Activated naive CD4-positive, alpha-beta T cell treated with anti-CD3 and anti-CD28 coated beads, Interleukin-2, amount 10 ng/mL, durations not matched to agents 7 days and 5 days (primary cell): ENCODE data around the gene PAX5.
"Not testable (repeated sequence)": the region's sequence is repeated elsewhere in the genome, so short reads cannot be mapped to it uniquely, and the experiment has no call there.

Source experiments
- CTCF ChIA-PET: fragments of 350-600 bp; sonication (Branson Sonifier 250); formaldehyde crosslinking; loops from one replicate; lab custom pipeline; 2021; ENCODE audit warnings: antibody characterized with exemption; lab: Charles Lee
- DNase-seq: peaks from one replicate; pipeline ENCODE4 v3.0.0-alpha.2; 2020
- H3K27ac Mint-ChIP-seq: one replicate; pipeline ENCODE4 v1.8.0; 2021; ENCODE audit warnings: mild to moderate bottlenecking, moderate library complexity, mixed read lengths
- H3K27me3 Mint-ChIP-seq: one replicate; pipeline ENCODE4 v1.8.0; 2021; ENCODE audit warnings: mild to moderate bottlenecking, mixed read lengths
- H3K36me3 Mint-ChIP-seq: one replicate; pipeline ENCODE4 v1.8.0; 2021; ENCODE audit warnings: mixed read lengths
- H3K4me1 Mint-ChIP-seq: one replicate; pipeline ENCODE4 v1.8.0; 2021; ENCODE audit warnings: mixed read lengths
- H3K4me3 Mint-ChIP-seq: one replicate; pipeline ENCODE4 v1.8.0; 2021; ENCODE audit warnings: mild to moderate bottlenecking, moderate library complexity, mixed read lengths
- H3K9me3 Mint-ChIP-seq: one replicate; pipeline ENCODE4 v1.8.0; 2021; ENCODE audit warnings: mixed read lengths

Gene PAX5

DNA sequence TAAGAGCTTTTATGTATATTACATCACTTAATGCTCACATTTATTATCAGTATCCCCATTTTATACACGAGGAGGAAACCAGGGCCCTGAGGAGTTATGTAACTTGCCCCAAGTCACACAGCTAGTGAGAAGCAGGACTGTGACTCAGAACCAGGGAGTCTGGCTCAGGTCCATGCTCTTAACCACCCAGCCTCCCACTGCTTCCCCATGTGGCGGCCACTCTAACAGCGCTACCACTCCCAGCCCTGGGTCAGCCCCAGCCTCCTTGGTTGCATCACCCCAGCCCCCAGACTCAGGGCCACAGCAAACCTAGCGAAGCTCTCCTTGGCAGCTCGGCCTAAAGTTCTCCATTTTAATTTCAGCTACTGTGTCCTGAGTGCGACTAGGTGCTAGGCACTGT is 159.1 kb downstream of the PAX5 start:
- H3K27me3 Mint-ChIP-seq: peaks cover 19% of the 10 kb centered on the region
- DNase-seq: no peak
- no peak overlapping the region for H3K4me3 Mint-ChIP-seq
- CTCF ChIA-PET: interaction anchor here (0.9 to 7.7 kb wide), 9 partner anchors 11 to 751 kb away, joined by 3 to 175 read pairs (median 5); no protein-coding TSS in a partner anchor
- no peaks in the 10 kb centered on the region for H3K4me1 Mint-ChIP-seq
- H3K27ac Mint-ChIP-seq: no peak overlapping the region
- no peaks in the 10 kb centered on the region for H3K36me3 Mint-ChIP-seq
- H3K9me3 Mint-ChIP-seq: no peaks in the 10 kb centered on the region

DNA sequence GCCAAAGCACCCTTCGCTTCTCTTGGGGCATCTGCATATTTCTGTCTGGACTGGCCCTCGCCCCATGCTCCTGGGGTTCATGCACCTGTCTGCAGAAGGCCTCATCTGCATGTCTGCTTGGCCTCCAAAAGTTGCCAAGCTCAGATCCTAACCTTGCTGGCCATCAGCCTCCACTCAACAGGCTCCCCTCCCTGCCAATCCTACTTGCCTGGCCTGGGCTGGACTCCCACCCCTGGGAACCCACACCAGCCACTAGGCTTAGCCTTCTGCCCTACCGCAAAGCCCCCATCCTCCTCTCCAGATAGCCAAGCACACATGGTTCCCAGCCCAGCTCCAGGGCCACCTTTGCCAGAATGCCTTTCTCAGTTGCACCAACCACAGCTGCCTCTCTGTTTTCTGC is 159.8 kb downstream of the PAX5 start:
- no peak overlapping the region for H3K27ac Mint-ChIP-seq
- no peaks in the 10 kb centered on the region for H3K36me3 Mint-ChIP-seq
- H3K4me3 Mint-ChIP-seq: no peak overlapping the region
- peaks cover 19% of the 10 kb centered on the region for H3K27me3 Mint-ChIP-seq
- no peaks in the 10 kb centered on the region for H3K4me1 Mint-ChIP-seq
- DNase-seq: no peak
- CTCF ChIA-PET: interaction anchor here (0.8 to 7.7 kb wide), 17 partner anchors 8 to 540 kb away, joined by 3 to 175 read pairs (median 7); no protein-coding TSS in a partner anchor
- no peaks in the 10 kb centered on the region for H3K9me3 Mint-ChIP-seq

- no peaks in the 10 kb centered on the region for H3K36me3 Mint-ChIP-seq
- H3K27me3 Mint-ChIP-seq: peaks cover 28% of the 10 kb centered on the region
- H3K4me3 Mint-ChIP-seq: no peak overlapping the region
- H3K27ac Mint-ChIP-seq: no peak overlapping the region
- H3K9me3 Mint-ChIP-seq: no peaks in the 10 kb centered on the region
- no peaks in the 10 kb centered on the region for H3K4me1 Mint-ChIP-seq
- peak; percentile 82 for DNase-seq
- CTCF ChIA-PET: interaction anchor here (0.6 to 7.7 kb wide), 42 partner anchors 9 to 541 kb away, joined by 3 to 175 read pairs (median 4); no protein-coding TSS in a partner anchor
Measured at GRCh38 chr9:36873247-36873875, 160.7 kb downstream of the PAX5 start.

DNA sequence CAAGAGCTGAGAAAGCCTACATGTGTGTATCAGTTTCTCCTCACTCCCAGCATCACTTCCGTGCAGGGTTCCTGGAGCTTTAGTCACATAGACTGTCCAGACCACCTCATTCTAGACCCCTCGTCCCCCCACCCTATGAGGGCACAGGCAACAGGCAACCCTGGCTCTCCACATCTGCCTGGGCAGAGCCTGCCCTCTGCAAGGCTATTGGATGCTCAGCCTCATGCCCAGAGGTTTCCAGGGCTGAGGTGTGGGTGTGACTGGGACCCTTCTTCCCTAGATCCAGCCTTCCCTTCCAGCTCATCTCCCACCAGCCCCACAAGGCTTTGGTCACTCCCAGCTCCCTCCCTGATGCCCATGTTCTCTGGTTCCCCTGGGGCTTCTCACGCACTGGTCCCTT is 161.4 kb downstream of the PAX5 start:
- DNase-seq: no peak
- H3K27ac Mint-ChIP-seq: no peak overlapping the region
- H3K36me3 Mint-ChIP-seq: no peaks in the 10 kb centered on the region
- H3K9me3 Mint-ChIP-seq: no peaks in the 10 kb centered on the region
- peaks cover 35% of the 10 kb centered on the region for H3K27me3 Mint-ChIP-seq
- H3K4me3 Mint-ChIP-seq: no peak overlapping the region
- CTCF ChIA-PET: interaction anchor here (0.6 to 7.7 kb wide), 39 partner anchors 8 to 542 kb away, joined by 3 to 175 read pairs (median 4); no protein-coding TSS in a partner anchor
- no peaks in the 10 kb centered on the region for H3K4me1 Mint-ChIP-seq

GRCh38 chr9:36871606-36872005 is 162.5 kb downstream of the PAX5 start:
- no peak overlapping the region for H3K4me3 Mint-ChIP-seq
- H3K4me1 Mint-ChIP-seq: no peaks in the 10 kb centered on the region
- peaks cover 43% of the 10 kb centered on the region for H3K27me3 Mint-ChIP-seq
- H3K9me3 Mint-ChIP-seq: no peaks in the 10 kb centered on the region
- DNase-seq: no peak
- H3K36me3 Mint-ChIP-seq: no peaks in the 10 kb centered on the region
- CTCF ChIA-PET: interaction anchor here (0.6 to 7.7 kb wide), 4 partner anchors 30 to 118 kb away, joined by 3 to 175 read pairs (median 22); no protein-coding TSS in a partner anchor
- H3K27ac Mint-ChIP-seq: no peak overlapping the region

- H3K36me3 Mint-ChIP-seq: no peaks in the 10 kb centered on the region
- H3K4me1 Mint-ChIP-seq: no peaks in the 10 kb centered on the region
- peaks cover 43% of the 10 kb centered on the region for H3K27me3 Mint-ChIP-seq
- no peak overlapping the region for H3K27ac Mint-ChIP-seq
- CTCF ChIA-PET: interaction anchor here (0.6 to 7.7 kb wide), 3 partner anchors 91 to 118 kb away, joined by 3 to 175 read pairs (median 40); no protein-coding TSS in a partner anchor
- no peak for DNase-seq
- no peak overlapping the region for H3K4me3 Mint-ChIP-seq
- no peaks in the 10 kb centered on the region for H3K9me3 Mint-ChIP-seq
Measured at GRCh38 chr9:36870960-36871359, 163.1 kb downstream of the PAX5 start.

DNA sequence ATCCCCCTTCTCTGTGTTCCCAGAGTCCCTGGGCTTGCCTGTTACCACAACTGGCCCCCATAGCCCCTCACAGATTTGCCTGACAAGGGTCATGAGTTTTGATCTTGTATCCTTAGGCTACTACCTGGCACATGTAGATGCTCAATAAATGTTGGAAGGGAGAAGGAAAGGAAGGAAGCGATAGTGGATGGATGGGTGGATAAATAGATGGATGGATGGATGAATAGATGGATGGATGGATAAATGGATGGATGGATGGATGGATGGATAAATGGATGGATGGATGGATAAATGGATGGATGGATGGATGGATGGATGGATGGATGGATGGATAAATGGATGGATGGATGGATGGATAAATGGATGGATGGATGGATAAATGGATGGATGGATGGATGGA is 164.5 kb downstream of the PAX5 start:
- DNase-seq, H3K4me3 Mint-ChIP-seq, H3K4me1 Mint-ChIP-seq, H3K36me3 Mint-ChIP-seq, H3K27ac Mint-ChIP-seq, H3K9me3 Mint-ChIP-seq: not testable (repeated sequence)
- CTCF ChIA-PET: interaction anchor here (7.7 kb wide), 1 partner anchor 120 kb away, joined by 175 read pairs; no protein-coding TSS in a partner anchor
- H3K27me3 Mint-ChIP-seq: peaks cover 45% of the 10 kb centered on the region

DNA sequence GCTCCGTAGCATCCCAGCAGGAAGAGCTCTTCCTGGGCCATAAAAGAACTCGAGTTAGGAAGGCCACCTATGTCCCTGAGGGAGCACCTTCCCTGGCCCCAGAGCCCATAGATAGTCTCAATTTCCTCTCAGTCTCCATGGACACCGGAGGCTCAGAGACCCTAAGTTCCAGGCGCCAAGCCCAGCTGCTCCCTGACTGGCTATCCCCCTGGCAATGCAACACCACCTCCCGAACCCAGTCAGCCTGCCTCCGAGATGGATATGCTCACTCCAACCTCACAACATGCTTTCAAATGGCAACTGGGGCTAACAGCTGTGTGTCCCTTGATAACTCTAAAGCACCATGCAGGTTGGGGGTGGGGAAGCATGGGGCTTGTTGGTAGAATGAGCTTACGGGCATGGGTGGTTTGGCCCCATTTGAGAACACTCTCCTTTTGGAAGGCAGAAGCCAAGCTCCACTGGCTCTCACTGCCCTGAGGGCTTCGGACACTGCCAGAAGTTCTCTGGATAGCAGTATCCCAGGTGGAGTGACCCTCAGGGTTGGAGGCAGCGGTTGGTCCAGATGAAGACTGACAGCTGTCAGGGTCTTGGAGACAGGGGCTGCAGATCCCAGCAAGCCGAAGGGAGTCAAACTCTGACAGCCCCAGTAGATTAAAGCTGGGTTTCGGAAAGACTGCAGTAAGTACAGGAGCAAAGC is 165.3 kb downstream of the PAX5 start:
- H3K36me3 Mint-ChIP-seq: no peaks in the 10 kb centered on the region
- H3K4me3 Mint-ChIP-seq: no peak overlapping the region
- DNase-seq: no peak
- H3K4me1 Mint-ChIP-seq: no peaks in the 10 kb centered on the region
- no peaks in the 10 kb centered on the region for H3K9me3 Mint-ChIP-seq
- peaks cover 45% of the 10 kb centered on the region for H3K27me3 Mint-ChIP-seq
- H3K27ac Mint-ChIP-seq: no peak overlapping the region
- CTCF ChIA-PET: no interaction called here

- DNase-seq: no peak
- Mint-ChIP-seq H3K27me3 (peaks cover 38% of the 10 kb centered on the region), H3K9me3 (no peaks in the 10 kb centered on the region), H3K4me1 (no peaks in the 10 kb centered on the region), H3K36me3 (no peaks in the 10 kb centered on the region), H3K4me3 (no peak overlapping the region), H3K27ac (no peak overlapping the region)
- CTCF ChIA-PET: no interaction called here
Measured at GRCh38 chr9:36867672-36868471, 166.2 kb downstream of the PAX5 start.

- no peak overlapping the region for H3K4me3 Mint-ChIP-seq
- no peak for DNase-seq
- CTCF ChIA-PET: no interaction called here
- H3K4me1 Mint-ChIP-seq: no peaks in the 10 kb centered on the region
- H3K36me3 Mint-ChIP-seq: no peaks in the 10 kb centered on the region
- H3K27me3 Mint-ChIP-seq: peaks cover 38% of the 10 kb centered on the region
- H3K9me3 Mint-ChIP-seq: no peaks in the 10 kb centered on the region
- no peak overlapping the region for H3K27ac Mint-ChIP-seq
Measured at GRCh38 chr9:36867241-36867640, 166.8 kb downstream of the PAX5 start.

DNA sequence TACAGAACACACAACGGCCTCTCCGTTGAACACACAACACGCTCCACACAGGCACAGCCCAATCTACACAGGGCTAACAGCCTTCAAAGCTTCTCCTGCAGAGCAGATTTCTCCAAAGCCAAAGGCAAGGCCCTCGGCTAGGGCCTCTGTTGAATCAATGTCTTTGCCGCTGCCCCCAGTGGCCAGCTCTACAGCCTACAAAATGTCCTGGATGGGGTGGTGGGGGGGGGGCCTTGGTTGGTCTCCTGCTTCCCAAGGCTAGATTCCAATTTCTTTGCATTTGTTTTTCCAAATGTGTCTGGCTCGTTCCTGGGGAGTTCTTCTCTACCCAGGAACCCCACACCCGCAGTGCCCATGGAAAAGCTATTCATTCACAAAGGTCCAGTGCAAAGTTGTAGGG is 167.2 kb downstream of the PAX5 start:
- H3K4me1 Mint-ChIP-seq: no peaks in the 10 kb centered on the region
- DNase-seq: no peak
- CTCF ChIA-PET: no interaction called here
- no peak overlapping the region for H3K4me3 Mint-ChIP-seq
- H3K9me3 Mint-ChIP-seq: no peaks in the 10 kb centered on the region
- no peaks in the 10 kb centered on the region for H3K36me3 Mint-ChIP-seq
- H3K27ac Mint-ChIP-seq: no peak overlapping the region
- peaks cover 39% of the 10 kb centered on the region for H3K27me3 Mint-ChIP-seq

DNA sequence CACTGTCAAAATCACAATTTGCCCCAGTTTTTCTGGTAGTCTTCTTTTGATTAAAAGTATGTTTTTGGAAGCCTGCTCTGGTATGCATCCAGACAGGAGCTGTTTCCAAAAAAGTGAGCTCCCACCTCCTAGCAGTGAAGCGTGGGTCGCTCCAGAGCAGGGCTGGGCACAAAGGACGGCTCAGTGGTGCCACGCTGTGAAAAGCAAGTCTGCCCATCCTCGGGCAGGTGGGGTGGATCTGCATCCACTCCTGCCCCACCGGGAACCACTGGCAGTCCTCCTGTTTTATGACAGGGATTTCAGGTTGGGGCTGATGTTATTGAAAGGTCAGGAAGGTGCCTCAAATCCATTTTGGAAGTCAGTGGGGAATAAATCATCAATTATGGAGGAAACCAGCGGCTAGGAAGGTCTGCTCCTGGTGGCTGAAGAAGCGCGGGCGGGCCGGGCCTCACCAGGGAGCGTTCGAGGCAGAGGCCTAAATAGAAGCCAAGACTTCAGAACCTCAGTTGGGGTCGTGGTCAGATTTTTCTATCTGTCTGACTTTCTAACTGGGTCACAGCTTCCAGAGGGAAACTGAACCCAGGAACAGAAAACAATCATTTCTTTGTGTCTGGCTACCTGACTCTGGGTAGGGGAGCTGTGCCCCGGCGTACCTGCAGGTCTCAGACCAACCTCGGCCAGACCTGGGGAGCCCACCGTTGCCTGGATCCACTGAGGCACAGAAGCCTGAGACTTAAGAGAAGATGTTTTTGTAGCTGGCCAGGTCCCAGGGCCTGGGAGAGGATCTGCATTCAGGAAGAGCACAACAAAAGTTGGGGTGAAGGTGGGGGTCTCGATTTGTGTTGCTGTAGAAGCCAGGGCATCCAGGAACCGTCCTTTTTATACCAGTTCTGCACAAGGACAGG is 168.1 kb downstream of the PAX5 start:
- H3K27ac Mint-ChIP-seq: no peak overlapping the region
- no peaks in the 10 kb centered on the region for H3K9me3 Mint-ChIP-seq
- CTCF ChIA-PET: no interaction called here
- no peak for DNase-seq
- H3K36me3 Mint-ChIP-seq: no peaks in the 10 kb centered on the region
- no peaks in the 10 kb centered on the region for H3K4me1 Mint-ChIP-seq
- H3K4me3 Mint-ChIP-seq: no peak overlapping the region
- H3K27me3 Mint-ChIP-seq: peaks cover 39% of the 10 kb centered on the region
